ENCODE results near the gene COL27A1.

The COL27A1 gene

GRCh38 chr9:114155263-114155994 lies at the start of gene COL27A1:
COL27A1 (plus strand) TSS chr9:114155537; CDS start chr9:114155951, 414 bp downstream.
- peak; percentile 78 for DNase-seq (ENCODE audit: low read depth)
- peak within 1 kb of the TSS; percentile 64 for H3K4me3 ChIP-seq (replicated peaks; ENCODE audit: low read depth, low read length)
- peak; percentile 70 for TF ChIP-seq CTCF (IDR thresholded peaks at IDR 0.05; ENCODE audit: low read length, missing control alignments)

GRCh38 chr9:114107286-114108001 lies 47.9 kb upstream of the COL27A1 start:
- no peak for DNase-seq (ENCODE audit: low read depth)
- no peak overlapping the region for H3K4me3 ChIP-seq (replicated peaks; ENCODE audit: low read depth, low read length)
- TF ChIP-seq CTCF (IDR thresholded peaks at IDR 0.05; ENCODE audit: low read length, missing control alignments): no peak

GRCh38 chr9:114108016-114108833 lies 47.1 kb upstream of the COL27A1 start:
- TF ChIP-seq CTCF (IDR thresholded peaks at IDR 0.05; ENCODE audit: low read length, missing control alignments): peak; percentile 99

GRCh38 chr9:114109124-114109523 lies 46.2 kb upstream of the COL27A1 start:
- H3K4me3 ChIP-seq (replicated peaks; ENCODE audit: low read depth, low read length): no peak overlapping the region
- TF ChIP-seq CTCF (IDR thresholded peaks at IDR 0.05; ENCODE audit: low read length, missing control alignments): no peak
- no peak for DNase-seq (ENCODE audit: low read depth)

More at GRCh38 chr9:114108016-114108833, 47.1 kb upstream of the COL27A1 start:
- H3K4me3 ChIP-seq (replicated peaks; ENCODE audit: low read depth, low read length): no peak overlapping the region
- DNase-seq (ENCODE audit: low read depth): peak; percentile 81

GRCh38 chr9:114110180-114110579 lies 45.2 kb upstream of the COL27A1 start:
- TF ChIP-seq CTCF (IDR thresholded peaks at IDR 0.05; ENCODE audit: low read length, missing control alignments): no peak
- DNase-seq (ENCODE audit: low read depth): peak; percentile 67
- H3K4me3 ChIP-seq (replicated peaks; ENCODE audit: low read depth, low read length): no peak overlapping the region

- TF ChIP-seq CTCF (IDR thresholded peaks at IDR 0.05; ENCODE audit: low read length, missing control alignments): no peak
Measured at GRCh38 chr9:114112325-114112724, 43.0 kb upstream of the COL27A1 start.

More at GRCh38 chr9:114112325-114112724, 43.0 kb upstream of the COL27A1 start:
- no peak for DNase-seq (ENCODE audit: low read depth)
- H3K4me3 ChIP-seq (replicated peaks; ENCODE audit: low read depth, low read length): no peak overlapping the region
